Osteocyte (in vitro differentiated cells): ENCODE measurements around the gene B4GALT5. TPM values are rescaled to one million over a fixed set of nuclear protein-coding genes. Genes with fewer than 3 reads are reported as not detected.

Experiments used
- DNase-seq: peaks from one replicate; pipeline ENCODE4 v3.0.0; 2021; ENCODE audit warnings: mixed read lengths; ENCODE audit not compliant: unreplicated experiment; ENCODE audit errors: extremely low spot score
- H3K27ac Mint-ChIP-seq: one replicate; pipeline ENCODE4 v1.8.0; 2021; ENCODE audit warnings: mild to moderate bottlenecking, mixed read lengths; ENCODE audit not compliant: unreplicated experiment
- H3K27me3 Mint-ChIP-seq: one replicate; pipeline ENCODE4 v1.8.0; 2021; ENCODE audit warnings: mixed read lengths; ENCODE audit not compliant: unreplicated experiment
- H3K36me3 Mint-ChIP-seq: one replicate; pipeline ENCODE4 v1.8.0; 2021; ENCODE audit warnings: mixed read lengths; ENCODE audit not compliant: unreplicated experiment
- H3K4me1 Mint-ChIP-seq: one replicate; pipeline ENCODE4 v1.8.0; 2021; ENCODE audit warnings: mixed read lengths; ENCODE audit not compliant: unreplicated experiment
- H3K4me3 Mint-ChIP-seq: one replicate; pipeline ENCODE4 v1.8.0; 2021; ENCODE audit warnings: mild to moderate bottlenecking, moderate library complexity, mixed read lengths; ENCODE audit not compliant: unreplicated experiment
- H3K9me3 Mint-ChIP-seq: one replicate; pipeline ENCODE4 v1.8.0; 2021; ENCODE audit warnings: mixed read lengths; ENCODE audit not compliant: unreplicated experiment
- total RNA-seq: library from RNA; stranded (reverse); gene quantifications from 2 replicates; pipeline ENCODE4 v1.2.1, GENCODE V29; 2021
- TF ChIP-seq, protein P1 (sequence below): fragments of 200-600 bp; sonication (generic); IDR thresholded peaks from 2 replicates; pipeline ENCODE4 v1.5.0; 2021; ENCODE audit warnings: antibody characterized with exemption, mild to moderate bottlenecking, moderate library complexity

B4GALT5 gene
- total RNA-seq, 1 donor from 2014 or later, result 45.4 TPM

DNA sequence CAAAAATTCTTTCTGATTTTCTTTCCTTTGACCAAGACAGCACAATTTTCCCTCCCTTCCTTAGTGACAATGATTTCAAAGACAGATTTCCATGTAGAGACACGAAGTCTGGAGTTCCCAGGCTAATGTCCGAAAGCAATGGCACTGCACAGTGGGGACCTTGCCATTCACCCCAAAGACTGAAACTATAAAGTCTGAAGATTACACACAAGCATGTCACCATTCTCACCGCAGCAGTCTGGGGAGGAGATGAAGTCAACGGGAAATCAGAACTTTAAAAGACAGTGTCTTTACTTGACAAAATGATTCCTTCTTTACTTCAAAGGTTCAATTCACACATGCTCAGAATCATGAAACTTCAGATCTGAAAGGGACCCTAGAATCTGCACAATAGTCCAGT is 8.3 kb downstream of the B4GALT5 start:
- Mint-ChIP-seq H3K27ac (no peak overlapping the region), H3K27me3 (no peaks in the 10 kb centered on the region), H3K9me3 (no peaks in the 10 kb centered on the region), H3K36me3 (no peaks in the 10 kb centered on the region), H3K4me1 (peaks cover 56% of the 10 kb centered on the region), H3K4me3 (no peak overlapping the region)
- TF ChIP-seq, protein P1, sequence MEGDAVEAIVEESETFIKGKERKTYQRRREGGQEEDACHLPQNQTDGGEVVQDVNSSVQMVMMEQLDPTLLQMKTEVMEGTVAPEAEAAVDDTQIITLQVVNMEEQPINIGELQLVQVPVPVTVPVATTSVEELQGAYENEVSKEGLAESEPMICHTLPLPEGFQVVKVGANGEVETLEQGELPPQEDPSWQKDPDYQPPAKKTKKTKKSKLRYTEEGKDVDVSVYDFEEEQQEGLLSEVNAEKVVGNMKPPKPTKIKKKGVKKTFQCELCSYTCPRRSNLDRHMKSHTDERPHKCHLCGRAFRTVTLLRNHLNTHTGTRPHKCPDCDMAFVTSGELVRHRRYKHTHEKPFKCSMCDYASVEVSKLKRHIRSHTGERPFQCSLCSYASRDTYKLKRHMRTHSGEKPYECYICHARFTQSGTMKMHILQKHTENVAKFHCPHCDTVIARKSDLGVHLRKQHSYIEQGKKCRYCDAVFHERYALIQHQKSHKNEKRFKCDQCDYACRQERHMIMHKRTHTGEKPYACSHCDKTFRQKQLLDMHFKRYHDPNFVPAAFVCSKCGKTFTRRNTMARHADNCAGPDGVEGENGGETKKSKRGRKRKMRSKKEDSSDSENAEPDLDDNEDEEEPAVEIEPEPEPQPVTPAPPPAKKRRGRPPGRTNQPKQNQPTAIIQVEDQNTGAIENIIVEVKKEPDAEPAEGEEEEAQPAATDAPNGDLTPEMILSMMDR, result no peak
- DNase-seq, result peak; percentile 21

DNA sequence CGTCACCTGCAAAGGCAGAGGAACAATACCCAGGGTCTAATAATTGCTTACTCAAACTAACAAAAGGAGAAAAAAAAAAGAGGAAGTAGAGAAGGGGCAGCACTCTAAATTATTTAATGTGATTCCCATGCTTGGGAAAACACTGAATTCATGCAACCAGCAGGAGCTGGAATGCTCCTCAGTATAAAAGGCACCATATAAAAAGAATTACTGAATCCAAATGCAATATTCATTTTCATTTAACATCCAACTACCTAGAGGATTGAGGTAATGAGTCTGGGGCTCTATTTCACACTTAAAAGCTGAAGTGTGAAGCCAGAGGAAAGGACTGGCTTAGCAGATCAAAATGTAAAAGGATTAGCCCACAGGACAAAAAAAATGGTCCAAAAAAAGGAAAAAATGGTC is 8.7 kb downstream of the B4GALT5 start:
- no peak for DNase-seq
- Mint-ChIP-seq H3K9me3 (no peaks in the 10 kb centered on the region), H3K27me3 (no peaks in the 10 kb centered on the region), H3K36me3 (no peaks in the 10 kb centered on the region), H3K4me1 (peaks cover 57% of the 10 kb centered on the region), H3K4me3 (no peak overlapping the region), H3K27ac (peak overlapping the region; percentile 23)
- TF ChIP-seq, protein P1, result no peak

GRCh38 chr20:49701916-49702315 is 11.8 kb downstream of the B4GALT5 start:
- H3K4me1 Mint-ChIP-seq, result peaks cover 64% of the 10 kb centered on the region
- no peaks in the 10 kb centered on the region for H3K9me3 Mint-ChIP-seq
- H3K27me3 Mint-ChIP-seq, result no peaks in the 10 kb centered on the region
- TF ChIP-seq, protein P1, result no peak
- no peaks in the 10 kb centered on the region for H3K36me3 Mint-ChIP-seq
- H3K4me3 Mint-ChIP-seq, result no peak overlapping the region
- peak overlapping the region; percentile 95 for H3K27ac Mint-ChIP-seq
- peak; percentile 21 for DNase-seq

- no peak overlapping the region for H3K4me3 Mint-ChIP-seq
- H3K36me3 Mint-ChIP-seq, result no peaks in the 10 kb centered on the region
- peak; percentile 15 for DNase-seq
- H3K9me3 Mint-ChIP-seq, result no peaks in the 10 kb centered on the region
- TF ChIP-seq, protein P1, result no peak
- H3K27ac Mint-ChIP-seq, result peak overlapping the region; percentile 95
- peaks cover 64% of the 10 kb centered on the region for H3K4me1 Mint-ChIP-seq
- H3K27me3 Mint-ChIP-seq, result no peaks in the 10 kb centered on the region
Measured at GRCh38 chr20:49701241-49701790, 12.4 kb downstream of the B4GALT5 start.

GRCh38 chr20:49700411-49701185 is 13.1 kb downstream of the B4GALT5 start:
- peak overlapping the region; percentile 95 for H3K27ac Mint-ChIP-seq
- no peaks in the 10 kb centered on the region for H3K9me3 Mint-ChIP-seq
- no peaks in the 10 kb centered on the region for H3K27me3 Mint-ChIP-seq
- DNase-seq, result peak; percentile 51
- TF ChIP-seq, protein P1, result no peak
- H3K36me3 Mint-ChIP-seq, result no peaks in the 10 kb centered on the region
- peaks cover 69% of the 10 kb centered on the region for H3K4me1 Mint-ChIP-seq
- H3K4me3 Mint-ChIP-seq, result peak overlapping the region; percentile 44
